Peyer's patch (tissue), 4 donors: ENCODE results near the gene APLNR. TPM values are rescaled to one million over a fixed set of nuclear protein-coding genes. Genes with fewer than 3 reads are reported as not detected.

Source experiments
- DNase-seq, 3 donors: peaks; one replicate each; pipeline ENCODE4 v3.0.0-alpha.2; 2017 to 2019
- H3K27ac ChIP-seq, 4 donors: fragments of 200-600 bp; sonication (generic); one replicate each; pipeline ENCODE4 v1.5.1; 2016 to 2019
- H3K27me3 ChIP-seq, 2 donors: fragments of 200-600 bp; sonication (generic); one replicate each; pipeline ENCODE4 v1.5.1; 2019
- H3K36me3 ChIP-seq, 3 donors: fragments of 200-600 bp; sonication (generic); one replicate each; pipeline ENCODE4 v1.5.1; 2016 to 2019
- H3K4me1 ChIP-seq, 4 donors: fragments of 200-600 bp; sonication (generic); one replicate each; pipeline ENCODE4 v1.5.1; 2016 to 2019
- H3K4me3 ChIP-seq, 4 donors: fragments of 200-600 bp; sonication (generic); 1 replicate in 3 of 4; 2 replicates in 1 of 4; pipeline ENCODE4 v1.5.1; 2016 to 2019; ENCODE audit warnings: mild to moderate bottlenecking in 1 of 4
- H3K9me3 ChIP-seq, 4 donors: fragments of 200-600 bp; sonication (generic); one replicate each; pipeline ENCODE4 v1.5.1; 2016 to 2019; ENCODE audit warnings: mild to moderate bottlenecking in 1 of 4
- CTCF ChIP-seq, 6 experiments: fragments of 450-650 bp in 4 of 6; fragments of 200-600 bp in 2 of 6; sonication (generic) in 1 of 6; IDR thresholded peaks; one replicate each; pipeline ENCODE4 v1.5.1; 2017 to 2019; ENCODE audit warnings: antibody characterized with exemption in 6 of 6, mild to moderate bottlenecking in 3 of 6, moderate library complexity in 1 of 6
- POLR2A ChIP-seq, 2 donors: fragments of 450-650 bp; IDR thresholded peaks; one replicate each; pipeline ENCODE4 v1.5.1; 2017; ENCODE audit warnings: antibody characterized with exemption in 2 of 2, mild to moderate bottlenecking in 2 of 2, moderate library complexity in 2 of 2
- total RNA-seq, 4 donors: library from RNA; depleted of rRNA; stranded (reverse); fragments of >200 nt; gene quantifications; one replicate each; pipeline ENCODE4 v1.1.0, GENCODE V29; 2016

The APLNR gene
- total RNA-seq, 4 donors from 2014 or later = 0.18 to 1.1 (median 0.65) TPM

- H3K27me3 ChIP-seq = no peaks in the 10 kb centered on the region
- no peak for DNase-seq
These were observed 20.0 kb downstream of the APLNR start for GRCh38 chr11:57217053-57217452.

GRCh38 chr11:57216463-57216862 is 20.6 kb downstream of the APLNR start:
- no peak for TF ChIP-seq CTCF (IDR thresholded peaks at IDR 0.05)
- no peak for TF ChIP-seq POLR2A (IDR thresholded peaks at IDR 0.05)
- H3K4me3 ChIP-seq = no peak overlapping the region
- DNase-seq = no peak
- no peaks in the 10 kb centered on the region for H3K27me3 ChIP-seq
- no peaks in the 10 kb centered on the region for H3K4me1 ChIP-seq
- H3K27ac ChIP-seq = no peak overlapping the region
- no peaks in the 10 kb centered on the region for H3K9me3 ChIP-seq
- no peaks in the 10 kb centered on the region for H3K36me3 ChIP-seq

More at GRCh38 chr11:57217053-57217452, 20.0 kb downstream of the APLNR start:
- no peaks in the 10 kb centered on the region for H3K36me3 ChIP-seq
- H3K27ac ChIP-seq = no peak overlapping the region
- no peaks in the 10 kb centered on the region for H3K4me1 ChIP-seq
- no peak overlapping the region for H3K4me3 ChIP-seq
- H3K9me3 ChIP-seq = no peaks in the 10 kb centered on the region
- no peak for TF ChIP-seq POLR2A (IDR thresholded peaks at IDR 0.05)
- TF ChIP-seq CTCF (IDR thresholded peaks at IDR 0.05) = no peak

- Histone ChIP-seq H3K27ac (peak overlapping the region in 2 of 4 donors; percentile 7 to 39), H3K9me3 (no peaks in the 10 kb centered on the region), H3K36me3 (no peaks in the 10 kb centered on the region), H3K4me3 (no peak overlapping the region), H3K27me3 (no peaks in the 10 kb centered on the region), H3K4me1 (no peaks in the 10 kb centered on the region)
- no peak for DNase-seq
- TF ChIP-seq POLR2A (IDR thresholded peaks at IDR 0.05) (no peak), CTCF (IDR thresholded peaks at IDR 0.05) (no peak)
These were observed 22.6 kb downstream of the APLNR start for GRCh38 chr11:57214494-57214893.

GRCh38 chr11:57214098-57214417 is 23.0 kb downstream of the APLNR start:
- Histone ChIP-seq H3K36me3 (no peaks in the 10 kb centered on the region), H3K4me1 (no peaks in the 10 kb centered on the region), H3K27ac (peak overlapping the region in 2 of 4 donors; percentile 7 to 39), H3K27me3 (no peaks in the 10 kb centered on the region), H3K4me3 (no peak overlapping the region), H3K9me3 (no peaks in the 10 kb centered on the region)
- no peak for TF ChIP-seq CTCF (IDR thresholded peaks at IDR 0.05)
- no peak for TF ChIP-seq POLR2A (IDR thresholded peaks at IDR 0.05)
- DNase-seq = no peak

- Histone ChIP-seq H3K27ac (peak overlapping the region in 2 of 4 donors; percentile 7 to 39), H3K9me3 (no peaks in the 10 kb centered on the region), H3K4me3 (no peak overlapping the region), H3K27me3 (no peaks in the 10 kb centered on the region), H3K4me1 (no peaks in the 10 kb centered on the region), H3K36me3 (no peaks in the 10 kb centered on the region)
- TF ChIP-seq CTCF (IDR thresholded peaks at IDR 0.05) (no peak), POLR2A (IDR thresholded peaks at IDR 0.05) (no peak)
- DNase-seq = no peak
These were observed 23.5 kb downstream of the APLNR start for GRCh38 chr11:57213342-57214097.
